GM23248 (cell line): ENCODE results near the gene ZNF19.

Source experiments
- EZH2 ChIP-seq: fragments of 200-600 bp; sonication (generic); IDR thresholded peaks from 2 replicates; pipeline ENCODE4 v1.6.1; 2018; ENCODE audit warnings: antibody characterized with exemption, mild to moderate bottlenecking; ENCODE audit not compliant: insufficient read depth, poor library complexity, severe bottlenecking
- EZH2phosphoT487 ChIP-seq: fragments of 200-600 bp; sonication (generic); IDR thresholded peaks from 2 replicates; pipeline ENCODE4 v1.6.1; 2018; ENCODE audit warnings: antibody characterized with exemption, moderate library complexity, mild to moderate bottlenecking, low read depth; ENCODE audit not compliant: insufficient read depth

DNA sequence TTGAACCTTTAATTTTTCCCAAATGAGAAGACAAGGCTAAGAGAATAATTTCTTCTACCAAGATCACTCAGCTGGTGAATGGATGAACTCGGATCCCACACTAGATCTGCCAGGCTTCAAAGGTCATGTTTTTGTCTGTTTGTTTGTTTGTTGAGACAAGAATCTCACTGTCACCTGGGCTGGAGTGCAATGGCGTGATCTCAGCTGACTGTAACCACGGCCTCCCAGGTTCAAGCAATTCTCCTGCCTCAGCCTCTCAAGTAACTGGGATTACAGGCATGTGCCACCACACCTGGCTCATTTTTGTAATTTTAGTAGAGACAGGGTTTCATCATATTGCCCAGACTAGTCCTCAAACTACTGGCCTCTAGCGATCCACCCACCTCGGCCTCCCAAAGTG, 6.6 kb downstream of the ZNF19 start:
- TF ChIP-seq EZH2 (no peak), EZH2phosphoT487 (no peak)
